Endothelial cell of umbilical vein (primary cell): ENCODE results near the gene CD46. TPM values are rescaled to one million over a fixed set of nuclear protein-coding genes. Genes with fewer than 3 reads are reported as not detected.

ENCODE experiments used
- BruUV-seq: library from RNA; stranded (reverse); fragments of 400-500 nt; replicated peaks from 2 replicates; lab custom pipeline; 2021; lab: Mats Ljungman, UMichigan
- CTCF ChIA-PET: fragments of 300-600, 350-600 bp; sonication (Branson Sonifier 250); formaldehyde crosslinking; loops from one replicate; lab custom pipeline; 2021; ENCODE audit warnings: antibody characterized with exemption, inconsistent platforms; lab: Charles Lee
- POLR2A ChIA-PET: fragments of 300-600, 350-600 bp; sonication (Branson Sonifier 250); formaldehyde crosslinking; loops from one replicate; lab custom pipeline; 2021; ENCODE audit warnings: antibody characterized with exemption, inconsistent platforms; lab: Charles Lee
- DNase-seq: peaks from one replicate; pipeline ENCODE4 v3.0.0-alpha.2; 2011; ENCODE audit warnings: low read depth, low spot score
- FAIRE-seq: peaks from 2 replicates; lab custom pipeline; 2011; peaks lifted over from hg19 to GRCh38; lab: Jason Lieb, UNC
- H2AFZ ChIP-seq: 2 replicates; pipeline ENCODE4 v1.6.0; 2012; ENCODE audit warnings: low read depth, low read length, control low read depth, inconsistent platforms
- H3K27ac ChIP-seq: 2 replicates; pipeline ENCODE4 v1.5.1; 2011; ENCODE audit warnings: low read depth, mild to moderate bottlenecking, control low read depth, low read length, moderate library complexity; ENCODE audit not compliant: insufficient read depth
- H3K27me3 ChIP-seq, 2 experiments: 2 replicates each; pipeline versions ENCODE4 v1.6.0 to v1.6.1; 2011; ENCODE audit warnings: low read length in 2 of 2, mixed read lengths in 1 of 2; ENCODE audit not compliant: control insufficient read depth in 2 of 2, insufficient read depth in 2 of 2
- H3K36me3 ChIP-seq, 2 experiments: 2 replicates in 1 of 2; 3 replicates in 1 of 2; pipeline ENCODE4 v1.5.1; 2011; ENCODE audit warnings: low read length in 2 of 2, mild to moderate bottlenecking in 1 of 2, moderate library complexity in 1 of 2; ENCODE audit not compliant: control insufficient read depth in 2 of 2, insufficient read depth in 2 of 2; ENCODE audit errors: extremely low read depth in 1 of 2
- H3K4me1 ChIP-seq: 3 replicates; pipeline ENCODE4 v1.5.1; 2011; ENCODE audit warnings: mild to moderate bottlenecking, low read length; ENCODE audit not compliant: control insufficient read depth, insufficient read depth; ENCODE audit errors: extremely low read depth
- H3K4me2 ChIP-seq: 2 replicates; pipeline ENCODE4 v1.6.1; 2011; ENCODE audit warnings: low read length, control low read depth, mixed read lengths; ENCODE audit not compliant: insufficient read depth
- H3K4me3 ChIP-seq, 3 experiments: fragments of 200-600 bp in 1 of 3; sonication (generic), shearing (Covaris generic) in 1 of 3; replicated peaks in 1 of 3; 2 replicates each; pipeline ENCODE4 v1.5.1; 2011 to 2016; ENCODE audit warnings: control low read depth in 3 of 3, low read length in 3 of 3, mild to moderate bottlenecking in 2 of 3, inconsistent platforms in 1 of 3, low read depth in 1 of 3, moderate library complexity in 1 of 3; ENCODE audit not compliant: insufficient read depth in 1 of 3
- H3K79me2 ChIP-seq: 2 replicates; pipeline ENCODE4 v1.6.0; 2012; ENCODE audit warnings: low read length, inconsistent platforms; ENCODE audit not compliant: control insufficient read depth, insufficient read depth
- H3K9ac ChIP-seq: replicated peaks from 2 replicates; pipeline ENCODE3; 2011; ENCODE audit warnings: low read length, control low read depth; ENCODE audit not compliant: insufficient read depth; ENCODE audit errors: extremely low read depth
- H3K9me1 ChIP-seq: replicated peaks from 3 replicates; pipeline ENCODE4 v1.6.0; 2011; ENCODE audit warnings: mild to moderate bottlenecking, low read length; ENCODE audit not compliant: control insufficient read depth, insufficient read depth; ENCODE audit errors: extremely low read depth
- H3K9me3 ChIP-seq: replicated peaks from 2 replicates; pipeline ENCODE4 v1.5.1; 2012; ENCODE audit warnings: low read length, inconsistent platforms; ENCODE audit not compliant: control insufficient read depth, insufficient read depth
- H4K20me1 ChIP-seq: replicated peaks from 2 replicates; pipeline ENCODE3; 2011; ENCODE audit warnings: mild to moderate bottlenecking, low read length; ENCODE audit not compliant: control insufficient read depth, insufficient read depth; ENCODE audit errors: extremely low read depth
- EZH2 ChIP-seq: IDR thresholded peaks from 2 replicates; pipeline ENCODE4 v1.6.1; 2012; ENCODE audit warnings: borderline replicate concordance, low read depth, mild to moderate bottlenecking, moderate library complexity, low read length, inconsistent platforms; ENCODE audit not compliant: severe bottlenecking
- FOS ChIP-seq: IDR thresholded peaks from 2 replicates; pipeline ENCODE4 v1.6.1; 2011; ENCODE audit warnings: mild to moderate bottlenecking, low read length, moderate library complexity, borderline replicate concordance; ENCODE audit not compliant: insufficient read depth
- GATA2 ChIP-seq: IDR thresholded peaks from 2 replicates; pipeline ENCODE4 v1.7.0; 2011; ENCODE audit warnings: low read depth, mild to moderate bottlenecking, moderate library complexity, mixed read lengths, low read length; ENCODE audit not compliant: insufficient read length, insufficient read depth
- JUN ChIP-seq: IDR thresholded peaks from 2 replicates; pipeline ENCODE4 v1.6.1; 2011; ENCODE audit warnings: borderline replicate concordance, low read depth; ENCODE audit not compliant: insufficient read length, insufficient read depth
- MYC ChIP-seq: IDR thresholded peaks from one replicate; pipeline ENCODE4 v1.6.1; 2011; ENCODE audit warnings: mild to moderate bottlenecking, low read depth, low read length
- POLR2A ChIP-seq: IDR thresholded peaks from 2 replicates; pipeline ENCODE4 v1.6.1; 2012; ENCODE audit warnings: low read depth, mild to moderate bottlenecking, control low read depth, low read length
- POLR2AphosphoS5 ChIP-seq: IDR thresholded peaks from 2 replicates; pipeline ENCODE4 v1.6.1; 2012; ENCODE audit warnings: low read depth, mild to moderate bottlenecking, control low read depth, low read length, moderate library complexity; ENCODE audit not compliant: insufficient read depth
- dilution Hi-C: fragments of 300-500 bp; cut with MboI; formaldehyde crosslinking; loops from one replicate; pipeline ENCODE4 v1.15.0; 2019; ENCODE audit warnings: low sequenced_read_pairs; ENCODE audit not compliant: extremely low pct_ligation_motif_present
- intact Hi-C: fragments of 100-400 bp; cut with micrococcal nuclease; formaldehyde crosslinking; loops from one replicate; pipeline ENCODE4 v1.10.0; 2022
- polyA plus RNA-seq, 4 experiments: library from polyadenylated mRNA; depleted of rRNA in 3 of 4; stranded (reverse) in 3 of 4; unstranded in 1 of 4; fragments of >200 nt; gene quantifications; 2 replicates each; pipeline versions ENCODE4 v1.2.1 to v1.2.3, GENCODE V29; 2011 to 2012; ENCODE audit warnings: missing spikeins in 1 of 4
- total RNA-seq: library from RNA; stranded (reverse); gene quantifications from 2 replicates; pipeline ENCODE4 v1.2.3, GENCODE V29; 2021
- TF ChIP-seq, protein P1 (sequence below), 2 donors: IDR thresholded peaks; 1 replicate in 1 of 2; 2 replicates in 1 of 2; pipeline ENCODE4 v1.5.1; 2011; ENCODE audit warnings: low read length in 2 of 2, mild to moderate bottlenecking in 2 of 2, moderate library complexity in 2 of 2, control low read depth in 1 of 2, inconsistent platforms in 1 of 2, low read depth in 1 of 2; ENCODE audit not compliant: insufficient read depth in 1 of 2; ENCODE audit errors: extremely low read depth in 1 of 2
- TF ChIP-seq, protein P2 (sequence below): IDR thresholded peaks from 2 replicates; pipeline ENCODE4 v1.6.1; 2011; ENCODE audit not compliant: insufficient read depth, insufficient read length

The CD46 gene
- total and polyA plus RNA-seq, 2 donors (not counting 3 experiments of a cell fraction or from before 2014, with no cell fraction given): 134 to 256 TPM

- Histone ChIP-seq H3K9ac (no peak overlapping the region), H3K79me2 (peaks cover 42% of the 10 kb centered on the region), H3K9me1 (peaks cover 2% of the 10 kb centered on the region), H2AFZ (no peak overlapping the region), H3K4me1 (no peaks in the 10 kb centered on the region), H3K9me3 (no peaks in the 10 kb centered on the region), H3K27me3 (no peaks in the 10 kb centered on the region), H4K20me1 (no peaks in the 10 kb centered on the region), H3K4me3 (no peak overlapping the region), H3K36me3 (peaks cover 2 to 16% of the 10 kb centered on the region in 2 experiments), H3K27ac (no peak overlapping the region), H3K4me2 (no peak overlapping the region)
- DNase-seq (no peak), FAIRE-seq (no peak)
- TF ChIP-seq GATA2 (no peak), EZH2 (no peak)
- TF ChIP-seq, protein P1, sequence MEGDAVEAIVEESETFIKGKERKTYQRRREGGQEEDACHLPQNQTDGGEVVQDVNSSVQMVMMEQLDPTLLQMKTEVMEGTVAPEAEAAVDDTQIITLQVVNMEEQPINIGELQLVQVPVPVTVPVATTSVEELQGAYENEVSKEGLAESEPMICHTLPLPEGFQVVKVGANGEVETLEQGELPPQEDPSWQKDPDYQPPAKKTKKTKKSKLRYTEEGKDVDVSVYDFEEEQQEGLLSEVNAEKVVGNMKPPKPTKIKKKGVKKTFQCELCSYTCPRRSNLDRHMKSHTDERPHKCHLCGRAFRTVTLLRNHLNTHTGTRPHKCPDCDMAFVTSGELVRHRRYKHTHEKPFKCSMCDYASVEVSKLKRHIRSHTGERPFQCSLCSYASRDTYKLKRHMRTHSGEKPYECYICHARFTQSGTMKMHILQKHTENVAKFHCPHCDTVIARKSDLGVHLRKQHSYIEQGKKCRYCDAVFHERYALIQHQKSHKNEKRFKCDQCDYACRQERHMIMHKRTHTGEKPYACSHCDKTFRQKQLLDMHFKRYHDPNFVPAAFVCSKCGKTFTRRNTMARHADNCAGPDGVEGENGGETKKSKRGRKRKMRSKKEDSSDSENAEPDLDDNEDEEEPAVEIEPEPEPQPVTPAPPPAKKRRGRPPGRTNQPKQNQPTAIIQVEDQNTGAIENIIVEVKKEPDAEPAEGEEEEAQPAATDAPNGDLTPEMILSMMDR (IDR thresholded peaks at IDR 0.05; ENCODE audit: extremely low read depth in 1 of 2, insufficient read depth in 1 of 2, low read depth in 1 of 2, low read length in 2 of 2): no peak
- POLR2A ChIA-PET: no interaction called here
- dilution Hi-C loops (no loop called here), intact Hi-C loops (no loop called here)
- CTCF ChIA-PET: no interaction called here
- no TSS peak for BruUV-seq
Measured at GRCh38 chr1:207781312-207781711, 29.5 kb downstream of the CD46 start.

DNA sequence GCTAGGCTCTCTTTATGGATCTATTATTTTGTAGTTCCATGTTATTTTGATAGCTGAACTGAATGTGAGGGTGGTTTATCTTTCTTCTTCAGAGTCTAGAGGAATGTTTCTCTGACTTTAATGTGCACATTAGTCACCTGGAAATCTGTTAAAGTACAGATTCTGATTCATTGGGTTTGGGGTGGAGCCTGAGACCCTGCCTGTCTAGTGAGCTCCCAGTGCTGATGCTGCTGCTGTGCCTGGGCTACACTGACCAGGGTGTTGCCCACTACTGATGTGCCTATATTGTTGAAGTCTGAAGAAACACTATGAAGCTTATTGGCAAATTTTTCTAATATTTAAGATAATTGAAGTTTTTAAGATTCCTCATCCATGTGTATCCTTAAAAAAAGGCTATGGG is 35.9 kb downstream of the CD46 start:
- ChIA-PET CTCF (interaction anchor here (4.1 kb wide), 1 partner anchor 10 kb away, joined by 18 read pairs; no protein-coding TSS in a partner anchor), POLR2A (no interaction called here)
- H3K4me1 ChIP-seq: no peaks in the 10 kb centered on the region
- peaks cover 4 to 20% of the 10 kb centered on the region in 2 experiments for H3K36me3 ChIP-seq
- no peaks in the 10 kb centered on the region for H3K79me2 ChIP-seq
- intact Hi-C loops: no loop called here
- TF ChIP-seq POLR2A (no peak), POLR2AphosphoS5 (no peak), MYC (no peak), GATA2 (no peak), JUN (no peak), FOS (no peak), EZH2 (no peak)
- TF ChIP-seq, protein P2, sequence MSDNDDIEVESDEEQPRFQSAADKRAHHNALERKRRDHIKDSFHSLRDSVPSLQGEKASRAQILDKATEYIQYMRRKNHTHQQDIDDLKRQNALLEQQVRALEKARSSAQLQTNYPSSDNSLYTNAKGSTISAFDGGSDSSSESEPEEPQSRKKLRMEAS: no peak
- TF ChIP-seq, protein P1 (IDR thresholded peaks at IDR 0.05; ENCODE audit: extremely low read depth in 1 of 2, insufficient read depth in 1 of 2, low read depth in 1 of 2, low read length in 2 of 2): no peak
- no TSS peak for BruUV-seq
- H2AFZ ChIP-seq: no peak overlapping the region
- no peaks in the 10 kb centered on the region for H3K27me3 ChIP-seq
- DNase-seq (no peak), FAIRE-seq (no peak)
- H3K9me3 ChIP-seq: no peaks in the 10 kb centered on the region
- no peaks in the 10 kb centered on the region for H4K20me1 ChIP-seq
- H3K4me2 ChIP-seq: no peak overlapping the region
- dilution Hi-C loops: no loop called here
- no peaks in the 10 kb centered on the region for H3K9me1 ChIP-seq
- no peak overlapping the region for H3K4me3 ChIP-seq
- no peak overlapping the region for H3K27ac ChIP-seq
- no peak overlapping the region for H3K9ac ChIP-seq
